DMS53 (cell line): Measurements from ENCODE around the gene FMO3.

ENCODE experiments used
- DNase-seq: peaks from one replicate; lab custom pipeline; 2025; lab: John Stamatoyannopoulos, UW

Gene FMO3

GRCh38 chr1:171090604-171091003, at the start of gene FMO3:
Gene FMO3 (plus strand): TSS chr1:171090905. CDS start chr1:171092659, 1,754 bp downstream.
- DNase-seq: no peak

- DNase-seq: no peak
Measured at GRCh38 chr1:171048014-171048413, 42.7 kb upstream of the FMO3 start.

- DNase-seq: no peak
Measured at GRCh38 chr1:171052977-171053376, 37.7 kb upstream of the FMO3 start.

GRCh38 chr1:171055966-171056643, 34.6 kb upstream of the FMO3 start:
- peak; percentile 10 for DNase-seq

GRCh38 chr1:171061425-171062143, 29.1 kb upstream of the FMO3 start:
- DNase-seq: no peak

GRCh38 chr1:171062902-171063301, 27.8 kb upstream of the FMO3 start:
- no peak for DNase-seq

- DNase-seq: no peak
Measured at GRCh38 chr1:171075041-171075440, 15.7 kb upstream of the FMO3 start.

- peak; percentile 67 for DNase-seq
Measured at GRCh38 chr1:171081314-171081753, 9.4 kb upstream of the FMO3 start.

- no peak for DNase-seq
Measured at GRCh38 chr1:171081763-171082201, 8.9 kb upstream of the FMO3 start.

GRCh38 chr1:171082606-171083005, 8.1 kb upstream of the FMO3 start:
- no peak for DNase-seq

- peak; percentile 88 for DNase-seq
Measured at GRCh38 chr1:171083222-171083621, 7.5 kb upstream of the FMO3 start.

- peak; percentile 60 for DNase-seq
Measured at GRCh38 chr1:171084091-171084490, 6.6 kb upstream of the FMO3 start.

- DNase-seq: no peak
Measured at GRCh38 chr1:171084870-171085269, 5.8 kb upstream of the FMO3 start.

GRCh38 chr1:171087896-171088295, 2.8 kb upstream of the FMO3 start:
- no peak for DNase-seq

GRCh38 chr1:171103862-171104261, 13.2 kb downstream of the FMO3 start:
- no peak for DNase-seq

GRCh38 chr1:171107262-171107940, 16.7 kb downstream of the FMO3 start:
- peak; percentile 5 for DNase-seq

GRCh38 chr1:171107969-171108368, 17.3 kb downstream of the FMO3 start:
- peak; percentile 10 for DNase-seq

- DNase-seq: no peak
Measured at GRCh38 chr1:171109966-171110365, 19.3 kb downstream of the FMO3 start.

- DNase-seq: no peak
Measured at GRCh38 chr1:171110621-171111326, 20.1 kb downstream of the FMO3 start.

GRCh38 chr1:171112119-171112518, 21.4 kb downstream of the FMO3 start:
- DNase-seq: no peak

- DNase-seq: no peak
Measured at GRCh38 chr1:171113382-171113781, 22.7 kb downstream of the FMO3 start.

- DNase-seq: no peak
Measured at GRCh38 chr1:171115280-171115897, 24.7 kb downstream of the FMO3 start.
